UCSD-AML1 (cell line): ENCODE data around the gene TMEM222.
A peak's percentile ranks its signal among the peaks of the same experiment; 100 is the strongest.

Source experiments
- DNase-seq: peaks from one replicate; lab custom pipeline; 2025; ENCODE audit not compliant: unreplicated experiment; lab: John Stamatoyannopoulos, UW

TMEM222 gene

DNA sequence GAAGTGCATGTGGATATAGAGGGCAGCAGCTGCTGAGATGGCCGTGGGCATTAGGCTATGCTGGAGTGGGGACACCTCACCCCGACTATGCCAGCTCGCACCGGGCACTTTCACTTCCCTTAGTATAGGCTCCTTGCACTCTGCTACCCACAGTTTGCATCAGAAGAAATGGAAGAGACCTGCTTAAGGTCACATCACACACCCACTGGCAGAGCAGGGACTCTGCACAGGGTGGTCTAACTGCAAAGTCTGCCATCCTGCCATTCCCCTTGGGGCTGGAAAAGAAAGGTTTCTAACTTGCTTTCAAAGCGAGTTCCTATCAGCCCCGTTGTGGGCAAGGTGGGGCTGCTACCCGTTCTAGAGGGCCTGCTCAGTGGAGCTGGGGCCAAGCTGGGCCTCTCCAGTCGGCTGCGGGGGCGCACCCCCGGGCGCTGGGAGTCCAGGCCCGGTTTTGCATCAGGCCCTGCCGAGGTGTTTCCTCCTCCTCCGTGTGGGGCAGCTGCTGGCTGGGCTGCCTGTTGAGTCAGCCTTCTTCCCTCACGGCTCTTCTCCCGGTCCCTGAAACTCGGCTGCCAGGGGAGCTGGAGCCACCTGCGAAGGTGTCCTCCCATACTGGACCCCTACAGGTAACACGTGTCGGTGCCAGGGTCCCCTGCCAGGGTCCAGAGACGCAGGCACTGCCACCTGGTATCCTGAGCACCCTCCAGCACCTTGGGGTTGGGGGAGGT lies 19.7 kb downstream of the TMEM222 start, which contains the start of gene SYTL1:
Gene SYTL1 (plus strand): TSS at position 498 of the 728 bp plus-strand sequence. CDS start 3,313 bp downstream, outside the sequence.
- peak; percentile 84 for DNase-seq

DNA sequence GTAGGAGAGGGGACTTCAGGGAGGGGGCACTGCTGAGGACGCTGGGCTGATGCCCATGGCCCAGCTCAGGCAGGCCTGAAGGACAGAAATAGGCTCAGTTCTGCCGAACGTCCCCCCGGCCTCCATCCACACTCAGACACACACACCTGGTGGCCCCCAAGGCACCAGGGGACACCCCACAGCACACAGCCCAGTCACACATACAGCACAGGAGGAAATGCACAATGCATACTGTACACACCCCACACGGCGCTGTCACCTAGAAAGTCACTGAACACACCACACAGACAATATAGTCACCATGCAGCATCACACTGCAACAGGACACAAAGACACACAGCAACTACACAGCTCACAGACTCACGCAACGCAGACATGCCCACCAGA lies 20.4 kb downstream of the TMEM222 start:
- peak; percentile 39 for DNase-seq

DNA sequence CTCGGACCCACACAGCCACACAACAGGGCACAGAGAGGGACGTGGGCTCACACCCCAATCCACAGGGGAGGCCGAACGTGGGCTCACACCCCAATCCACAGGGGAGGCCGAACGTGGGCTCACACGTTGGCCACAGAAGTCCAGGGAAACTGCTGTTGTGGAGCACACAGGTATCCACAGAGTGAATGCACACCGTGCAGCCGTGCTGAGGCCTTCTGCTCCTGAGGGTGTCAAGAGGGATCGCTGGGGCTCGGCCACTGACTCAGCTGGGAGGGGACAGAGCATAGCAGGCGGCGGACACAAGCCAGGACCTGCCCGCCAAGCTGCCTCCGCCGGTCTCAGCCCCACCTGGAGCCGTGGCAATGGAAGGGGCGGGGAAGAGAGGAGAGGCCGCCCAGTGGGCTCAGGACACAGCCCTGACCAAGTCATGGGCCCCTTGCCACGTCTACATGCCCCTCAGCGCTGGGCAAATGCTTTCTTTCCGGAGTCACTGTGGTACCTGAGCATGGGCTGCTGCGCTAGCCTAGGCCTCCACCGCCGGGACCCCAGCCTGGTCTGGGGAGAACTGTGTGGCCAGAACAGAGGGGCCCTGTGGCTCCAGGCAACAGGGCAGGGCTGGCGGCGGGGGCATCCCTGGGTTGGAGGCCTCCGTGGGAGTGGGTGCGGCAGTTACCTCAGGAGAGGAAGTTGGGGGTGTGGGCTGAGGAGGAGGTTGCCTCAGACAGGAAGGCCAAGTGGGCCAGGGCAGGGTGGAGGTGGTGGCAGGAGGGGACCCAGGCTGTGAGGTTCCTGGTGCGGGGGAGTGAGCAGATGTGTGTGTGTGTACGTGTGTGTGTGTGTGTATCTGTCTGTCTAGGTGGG lies 21.0 kb downstream of the TMEM222 start:
- DNase-seq: peak; percentile 88

DNA sequence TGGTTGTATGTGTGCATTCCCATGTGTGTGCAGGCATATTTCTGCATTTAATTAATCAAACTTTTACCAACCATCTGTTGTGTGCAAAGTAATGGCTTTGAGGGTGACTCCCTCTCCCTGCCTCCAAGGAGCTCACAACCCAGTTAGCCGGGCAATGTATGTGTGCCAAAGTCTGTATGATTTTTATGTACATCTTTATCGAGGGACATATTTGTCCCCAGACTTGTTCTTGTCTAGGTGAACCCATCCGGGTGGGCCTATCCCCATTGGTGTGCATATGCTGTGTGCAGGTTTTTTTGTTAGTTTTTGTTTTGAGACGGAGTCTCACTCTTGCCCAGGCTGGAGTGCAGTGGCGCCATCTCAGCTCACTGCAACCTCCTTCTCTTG lies 21.7 kb downstream of the TMEM222 start:
- no peak for DNase-seq

- DNase-seq: no peak
These were observed 23.3 kb downstream of the TMEM222 start for GRCh38 chr1:27345272-27345671.

GRCh38 chr1:27346357-27346756 lies 24.4 kb downstream of the TMEM222 start:
- no peak for DNase-seq

DNA sequence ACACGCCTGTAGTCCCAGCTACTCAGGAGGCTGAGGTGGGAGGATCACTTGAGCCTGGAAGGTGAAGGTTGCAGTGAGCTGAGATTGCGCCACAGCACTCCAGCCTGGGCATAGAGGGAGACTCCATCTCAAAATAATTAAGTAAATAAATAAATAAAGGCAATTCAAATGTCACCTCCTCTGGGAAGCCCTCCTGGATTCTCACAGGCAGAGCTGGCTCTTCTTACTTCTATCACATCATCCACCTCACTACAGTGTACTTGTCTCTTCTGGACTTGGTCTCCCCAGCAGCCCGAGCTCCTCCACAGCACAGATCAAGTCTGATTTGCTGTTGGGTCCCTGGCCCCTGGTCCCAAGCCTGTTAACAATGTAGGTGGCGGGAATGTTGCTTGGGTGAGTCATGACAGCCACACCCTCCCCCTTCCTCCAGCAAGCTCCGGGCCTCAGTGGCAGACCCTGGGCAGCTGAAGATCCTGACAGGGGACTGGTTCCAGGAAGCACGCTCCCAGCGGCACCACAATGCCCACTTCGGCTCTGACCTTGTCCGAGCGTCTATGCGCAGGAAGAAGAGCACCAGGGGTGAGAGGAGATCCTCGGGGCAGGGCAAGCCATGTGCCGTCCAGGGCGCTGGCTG lies 25.1 kb downstream of the TMEM222 start:
- no peak for DNase-seq

DNA sequence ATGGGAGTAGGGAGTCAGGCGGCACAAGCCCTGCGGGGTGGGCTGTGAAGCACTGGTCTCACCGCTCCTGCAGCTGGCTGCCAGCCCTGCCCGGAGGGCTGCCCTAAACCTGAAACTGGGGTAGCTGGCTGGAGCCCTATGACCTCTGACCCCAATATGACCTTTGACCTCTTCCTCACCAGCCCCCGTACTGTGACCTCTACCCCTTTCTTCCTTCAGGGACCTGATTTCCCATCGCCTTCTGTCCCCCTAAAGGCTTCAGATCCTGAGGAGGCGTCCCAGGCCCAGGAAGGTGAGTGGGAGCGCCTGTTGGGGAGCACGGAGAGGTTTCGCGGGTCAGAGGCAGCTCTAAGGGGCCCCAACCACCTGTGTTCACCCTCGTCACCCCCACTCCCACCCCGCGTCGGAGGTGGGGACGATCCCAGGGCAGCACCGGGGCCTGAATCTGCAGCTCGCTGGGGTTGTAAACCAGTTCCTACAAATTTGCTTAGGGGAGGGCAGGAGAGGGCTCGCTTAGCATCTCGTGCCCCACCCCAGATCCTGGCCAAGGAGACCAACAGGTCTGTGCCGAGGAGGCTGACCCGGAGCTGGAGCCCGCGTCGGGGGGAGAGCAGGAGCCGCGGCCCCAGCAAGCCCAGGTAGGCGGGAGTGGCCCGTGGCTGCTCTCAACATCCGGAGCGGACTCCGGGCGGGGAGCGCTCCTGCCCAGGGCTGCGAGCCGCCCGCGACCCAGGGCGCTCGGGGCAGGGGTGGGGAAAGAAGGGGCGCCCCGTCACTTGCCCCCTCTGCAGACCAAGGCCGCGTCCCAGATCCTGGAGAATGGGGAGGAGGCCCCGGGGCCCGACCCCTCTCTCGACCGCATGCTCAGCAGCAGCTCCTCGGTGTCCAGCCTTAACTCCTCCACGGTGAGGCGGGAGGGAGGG lies 27.2 kb downstream of the TMEM222 start:
- no peak for DNase-seq

DNA sequence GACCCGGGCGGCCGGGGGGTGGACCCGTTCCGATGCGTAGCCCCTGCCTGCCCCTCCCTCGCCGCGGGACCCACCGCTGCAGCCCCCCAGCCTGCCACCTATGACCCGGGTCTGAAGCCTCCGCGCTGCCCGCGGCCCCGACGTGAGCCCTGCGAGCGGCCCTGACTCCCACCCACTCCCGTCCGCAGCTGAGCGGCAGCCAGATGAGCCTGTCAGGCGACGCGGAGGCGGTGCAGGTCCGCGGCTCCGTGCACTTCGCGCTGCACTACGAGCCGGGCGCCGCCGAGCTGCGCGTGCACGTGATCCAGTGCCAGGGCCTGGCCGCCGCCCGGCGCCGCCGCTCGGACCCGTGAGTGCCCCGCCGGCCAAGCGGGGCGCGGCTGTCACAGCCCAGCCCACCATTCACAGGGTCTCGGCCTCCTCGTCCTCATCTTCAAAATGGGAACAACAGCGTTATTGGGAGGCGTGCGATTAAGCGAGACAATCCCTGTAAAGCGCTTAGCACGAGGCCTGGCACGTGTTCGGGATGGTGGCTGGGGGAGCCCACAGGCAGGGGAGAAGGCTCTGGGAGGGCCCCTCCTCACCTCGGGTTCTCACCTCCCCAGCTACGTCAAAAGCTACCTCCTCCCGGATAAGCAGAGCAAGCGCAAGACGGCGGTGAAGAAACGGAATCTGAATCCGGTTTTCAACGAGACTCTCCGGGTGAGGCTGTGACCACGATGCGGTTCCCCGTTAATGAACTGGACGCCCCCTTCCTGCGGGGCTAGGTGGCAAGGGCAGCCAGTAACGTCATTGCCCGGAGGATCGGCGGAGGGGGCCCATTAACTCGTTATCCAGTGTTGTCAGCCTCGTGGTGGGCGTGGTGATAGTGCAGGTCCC lies 28.1 kb downstream of the TMEM222 start:
- no peak for DNase-seq

DNA sequence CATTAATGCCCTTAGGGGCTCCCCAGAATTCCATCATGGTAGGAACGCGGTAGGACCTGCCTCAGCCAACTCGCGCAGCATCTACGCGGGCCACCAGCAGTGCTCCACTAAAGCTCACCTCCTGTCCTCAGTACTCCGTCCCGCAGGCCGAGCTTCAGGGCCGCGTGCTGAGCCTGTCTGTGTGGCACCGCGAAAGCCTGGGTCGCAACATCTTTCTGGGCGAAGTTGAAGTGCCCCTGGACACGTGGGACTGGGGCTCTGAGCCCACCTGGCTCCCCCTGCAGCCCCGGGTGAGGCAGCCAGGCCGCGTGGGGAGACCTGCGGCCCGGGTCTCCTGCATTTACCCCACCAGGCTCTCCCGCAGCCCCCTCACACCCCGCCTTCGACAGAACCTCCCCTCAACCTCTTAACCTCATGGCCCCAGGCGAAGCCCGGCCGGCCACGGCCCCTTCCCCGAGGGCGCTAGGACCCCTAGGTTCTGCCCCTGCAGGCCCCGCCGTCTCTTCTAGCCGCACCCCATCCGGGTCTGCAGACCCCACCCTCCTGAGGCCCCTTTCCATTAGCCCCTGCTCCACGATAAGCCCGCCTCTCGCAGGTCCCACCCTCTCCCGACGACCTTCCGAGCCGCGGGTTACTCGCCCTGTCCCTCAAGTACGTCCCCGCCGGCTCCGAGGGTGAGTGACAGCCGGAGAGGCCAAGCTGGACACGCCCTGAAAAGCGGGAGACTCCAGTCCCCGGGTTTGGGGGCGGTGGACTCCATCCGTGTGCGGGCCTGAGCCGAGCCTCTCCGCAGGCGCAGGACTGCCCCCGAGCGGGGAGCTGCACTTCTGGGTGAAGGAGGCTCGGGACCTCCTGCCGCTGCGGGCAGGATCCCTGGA lies 28.9 kb downstream of the TMEM222 start:
- no peak for DNase-seq

DNA sequence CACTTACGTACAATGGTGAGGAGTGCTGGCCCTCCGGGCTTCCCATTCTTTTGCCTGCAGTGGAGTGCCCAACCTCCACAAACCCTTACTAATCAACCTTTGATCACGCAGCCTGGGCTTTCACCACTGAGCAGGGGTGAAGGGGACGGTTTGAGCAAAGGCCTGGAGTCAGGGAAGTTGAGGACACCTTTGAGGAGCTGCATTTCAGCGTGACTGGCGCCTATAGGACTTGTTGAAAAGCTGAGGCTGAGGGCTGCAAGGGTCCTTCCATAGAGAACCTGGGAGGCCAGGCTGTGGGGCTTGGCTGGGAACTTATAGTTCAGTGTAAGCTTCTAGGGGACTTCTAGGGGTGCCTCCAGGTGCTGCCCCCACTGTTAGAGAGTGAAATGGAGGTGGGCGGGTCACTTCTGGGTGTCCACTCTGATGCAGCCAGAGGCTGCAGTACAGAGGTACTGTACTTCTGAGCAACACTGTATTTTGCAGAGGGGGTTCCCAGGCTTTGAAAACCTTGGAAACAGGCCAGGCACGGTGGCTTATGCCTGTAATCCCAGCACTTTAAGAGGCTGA lies 29.7 kb downstream of the TMEM222 start:
- DNase-seq: no peak

DNA sequence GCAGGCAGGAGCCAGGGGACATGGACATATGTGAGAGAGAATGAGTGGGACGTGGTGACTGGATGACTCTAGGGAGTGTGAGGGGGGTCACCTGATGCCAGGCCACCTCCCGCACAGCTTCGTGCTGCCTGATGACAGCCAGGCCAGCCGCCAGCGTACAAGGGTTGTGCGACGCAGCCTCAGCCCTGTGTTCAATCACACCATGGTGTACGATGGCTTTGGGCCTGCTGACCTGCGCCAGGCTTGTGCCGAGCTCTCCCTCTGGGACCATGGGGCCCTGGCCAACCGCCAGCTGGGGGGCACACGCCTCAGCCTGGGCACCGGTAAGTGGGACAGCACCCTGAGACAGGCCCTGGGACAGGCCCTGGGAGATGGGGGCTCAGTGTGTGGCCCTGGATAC lies 31.2 kb downstream of the TMEM222 start:
- no peak for DNase-seq

GRCh38 chr1:27353629-27354028 lies 31.7 kb downstream of the TMEM222 start:
- no peak for DNase-seq

DNA sequence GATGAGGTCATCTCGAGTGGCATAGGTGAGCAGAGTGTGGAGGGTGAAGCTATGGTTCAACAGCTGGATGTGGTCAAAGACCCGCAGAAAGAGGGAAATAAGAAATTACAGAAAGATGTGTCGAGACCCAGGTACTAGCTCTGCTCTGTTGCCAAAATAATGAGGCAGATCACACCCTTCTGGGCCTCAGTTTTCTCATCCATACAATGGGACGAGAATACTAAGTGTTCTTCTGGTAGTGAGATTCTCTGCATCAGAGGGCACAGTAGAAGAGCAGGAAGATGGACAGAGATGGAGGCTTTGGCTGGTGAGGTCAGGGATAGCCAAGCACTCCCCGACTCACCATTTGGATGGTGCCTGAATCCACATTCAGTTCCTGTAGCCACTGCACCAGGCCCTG lies 33.7 kb downstream of the TMEM222 start:
- DNase-seq: no peak

- DNase-seq: no peak
These were observed 34.3 kb downstream of the TMEM222 start for GRCh38 chr1:27356277-27356618.

DNA sequence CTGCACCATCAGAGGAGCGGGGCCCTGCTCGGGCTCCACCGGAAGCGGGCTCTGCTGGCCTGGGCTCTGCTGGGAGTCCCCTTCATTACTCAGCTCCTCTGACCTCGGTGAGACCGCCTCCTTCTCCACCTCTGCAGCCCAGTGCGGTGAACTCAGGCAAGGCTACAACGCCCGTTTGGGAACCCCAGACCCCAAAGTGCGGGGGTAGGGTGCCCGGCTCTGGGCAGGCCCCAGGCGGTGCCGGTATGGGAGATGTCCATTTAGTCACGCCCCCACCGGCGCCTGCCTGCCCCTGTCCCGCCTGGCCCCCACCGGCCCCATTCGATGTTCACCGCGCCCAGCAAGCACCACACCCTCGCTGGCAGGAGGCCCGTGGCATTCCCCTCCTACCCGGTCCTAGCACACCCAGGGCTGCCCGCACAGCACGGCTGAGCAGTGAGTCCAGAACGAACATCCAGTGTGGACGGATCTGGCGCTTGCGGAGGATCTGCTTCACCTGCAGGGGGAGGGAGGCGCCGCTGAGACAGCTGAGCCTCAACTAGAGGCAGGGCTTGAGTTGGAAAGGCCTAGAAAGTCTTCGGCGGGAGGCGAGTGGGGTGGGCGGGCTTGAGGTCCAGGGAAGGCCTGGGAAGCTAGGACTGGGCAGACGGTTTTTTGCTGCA lies 34.8 kb downstream of the TMEM222 start:
- no peak for DNase-seq

GRCh38 chr1:27357281-27358037 lies 35.5 kb downstream of the TMEM222 start:
- DNase-seq: peak; percentile 54
